ENCODE measurements around the gene PIM3. TPM values are rescaled to one million over a fixed set of nuclear protein-coding genes. Genes with fewer than 3 reads are reported as not detected.

PIM3 gene
- total and polyA plus RNA-seq, 10 of the 15 experiments (the other 5 are each of a cell fraction or from before 2014, with no cell fraction given) = 0.31 to 60.8 (median 12.4) TPM

DNA sequence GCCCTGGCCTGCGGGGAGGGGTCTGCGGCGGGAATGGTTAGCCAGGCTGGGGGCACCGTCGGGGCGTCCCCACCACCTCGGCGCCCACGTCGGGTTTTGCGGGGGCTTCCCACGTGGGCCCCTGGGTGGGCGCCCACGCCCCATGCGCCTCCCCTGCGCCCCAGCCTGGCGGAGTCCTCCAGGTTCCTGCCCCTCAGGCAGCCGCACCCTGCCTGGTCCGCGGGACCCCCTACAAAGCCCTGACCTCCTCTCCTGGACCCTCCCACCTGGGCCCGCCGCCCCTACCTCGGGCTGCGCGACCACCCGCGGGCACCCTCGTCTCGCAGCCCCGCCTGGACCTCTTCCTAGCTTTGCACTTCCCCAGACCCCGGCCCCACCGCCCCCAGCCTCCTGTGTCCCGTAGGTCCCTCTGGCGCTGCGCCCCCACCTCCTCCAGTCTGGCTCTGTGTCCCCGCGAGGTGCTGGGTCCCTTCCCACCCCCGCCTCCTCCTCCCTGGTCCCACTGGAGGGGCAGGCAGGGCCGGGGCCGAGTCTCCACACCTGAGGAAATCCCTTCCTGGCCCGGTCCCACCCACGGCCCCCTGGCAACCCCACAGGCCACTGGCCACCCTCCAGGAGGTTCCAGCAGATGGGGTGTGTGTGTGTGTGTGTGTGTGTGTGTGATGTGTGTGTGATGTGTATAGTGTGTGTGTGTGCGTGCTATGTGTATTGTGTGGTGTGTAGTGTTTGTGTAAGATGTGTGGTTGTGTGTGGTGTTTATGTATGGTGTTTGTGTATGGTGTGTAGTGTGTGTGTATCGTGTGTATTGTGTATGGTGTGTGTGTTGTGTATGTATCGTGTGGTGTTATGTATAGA lies 11.8 kb downstream of the PIM3 start (continued):
- 0 out of 2 replicates have a peak, but pooled peaks have one; percentile 46 for TF ChIP-seq DPF2 (IDR thresholded peaks at IDR 0.05)
- no peak for TF ChIP-seq LARP7 (IDR thresholded peaks at IDR 0.05)
- no peak for TF ChIP-seq JUNB (IDR thresholded peaks at IDR 0.05)
- no peak for TF ChIP-seq MTA2 (IDR thresholded peaks at IDR 0.05; ENCODE audit: low read depth)
- TF ChIP-seq SREBF1 (IDR thresholded peaks at IDR 0.05; ENCODE audit: low read length) = no peak
- no peak for TF ChIP-seq HDAC6 (IDR thresholded peaks at IDR 0.05; ENCODE audit: unreplicated experiment)
- peak; percentile 98 for TF ChIP-seq HDGF (IDR thresholded peaks at IDR 0.05)

DNA sequence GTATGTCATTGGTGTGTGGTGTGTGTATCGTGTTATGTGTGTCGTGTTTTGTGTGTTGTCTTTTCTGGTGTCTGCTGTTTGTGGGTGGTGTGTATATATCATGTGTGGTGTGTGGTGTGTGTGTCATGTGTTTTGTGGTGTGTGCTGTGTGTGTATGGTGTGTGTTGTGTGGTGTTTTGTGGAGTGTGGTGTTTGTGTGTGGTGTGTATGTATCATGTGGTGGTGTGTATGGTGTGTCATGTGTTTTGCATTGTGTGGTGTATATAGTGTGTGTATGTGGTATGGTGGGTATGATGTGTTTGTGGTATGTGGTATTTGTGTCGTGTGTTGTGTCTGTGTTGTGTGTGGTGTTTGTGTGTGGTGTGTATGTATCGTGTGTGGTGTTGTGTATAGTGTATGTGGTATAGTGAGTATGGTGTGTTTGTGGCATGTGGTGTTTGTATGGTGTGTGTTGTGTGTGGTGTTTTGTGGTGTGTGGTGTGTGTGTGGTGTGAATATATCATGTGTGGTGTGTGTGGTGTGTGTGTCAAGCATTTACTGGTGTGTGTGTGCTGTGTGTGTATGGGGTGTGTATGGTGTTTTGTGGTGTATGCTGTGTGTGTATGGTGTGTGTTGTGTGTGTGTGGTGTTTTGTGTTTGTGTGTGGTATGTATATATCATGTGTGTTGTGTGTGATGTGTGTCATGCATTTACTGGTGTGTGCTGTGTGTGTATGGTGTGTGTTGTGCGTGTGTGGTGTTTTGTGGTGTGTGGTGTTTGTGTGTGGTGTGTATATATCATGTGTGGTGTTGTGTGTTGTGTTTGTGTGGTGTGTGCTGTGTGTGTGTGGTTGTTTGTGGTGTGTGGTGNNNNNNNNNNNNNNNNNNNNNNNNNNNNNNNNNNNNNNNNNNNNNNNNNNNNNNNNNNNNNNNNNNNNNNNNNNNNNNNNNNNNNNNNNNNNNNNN lies 12.7 kb downstream of the PIM3 start:
- ATAC-seq = no peak
- 90% methylated on average over 5 of the region's 5 CpGs for WGBS (ENCODE audit: insufficient coverage, insufficient replicate concordance, low lambda C conversion rate, missing lambda C conversion rate)
- in situ Hi-C loops (cut with MboI) = no loop called here
- intact Hi-C loops (cut with micrococcal nuclease; ENCODE audit: unreplicated experiment) = no loop called here
- Histone ChIP-seq H3K27ac (ENCODE audit: control insufficient read depth, insufficient read depth) (no peak overlapping the region), H3K4me3 (peak overlapping the region; percentile 76), H3K9ac (ENCODE audit: control insufficient read depth, insufficient read depth, low read length) (no peak overlapping the region), H3K27me3 (replicated peaks in 1 of 2; ENCODE audit: control insufficient read depth in 2 of 2, insufficient read depth in 2 of 2, low read length in 1 of 2) (no peaks in the 10 kb centered on the region), H3K9me3 (replicated peaks; ENCODE audit: control insufficient read depth, insufficient read depth, low read length) (no peaks in the 10 kb centered on the region), H3K36me3 (ENCODE audit: control insufficient read depth in 2 of 2, insufficient read depth in 2 of 2, low read length in 1 of 2) (no peaks in the 10 kb centered on the region), H3K4me2 (ENCODE audit: control insufficient read depth, insufficient read depth) (peak overlapping the region; percentile 22; the same call in 1 of the 2 replicates), H3K79me2 (ENCODE audit: control insufficient read depth, insufficient read depth, low read length) (peaks cover 10% of the 10 kb centered on the region), H4K20me1 (ENCODE audit: control insufficient read depth, insufficient read depth) (no peaks in the 10 kb centered on the region), H3K4me1 (ENCODE audit: control insufficient read depth, insufficient read depth, low read length) (peaks cover 23% of the 10 kb centered on the region), H2AFZ (ENCODE audit: control insufficient read depth, low read depth, low read length) (no peak overlapping the region)
- RAD21 ChIA-PET (ENCODE audit: unreplicated experiment) = no interaction called here
- BruUV-seq (replicated peaks) = TSS peak; percentile 63
- FAIRE-seq = no peak
- DNase-seq (ENCODE audit: low read depth, low spot score) = no peak
- SMC1A ChIA-PET (ENCODE audit: uncharacterized antibody, unreplicated experiment) = no interaction called here
- CTCF ChIA-PET = no interaction called here
- POLR2A ChIA-PET = no interaction called here
- TF ChIP-seq HDGF (IDR thresholded peaks at IDR 0.05) (peak; percentile 93), FOXM1 (IDR thresholded peaks at IDR 0.05; ENCODE audit: low read depth, low read length) (no peak), POU2F2 (IDR thresholded peaks at IDR 0.05; ENCODE audit: borderline replicate concordance, low read depth, low read length) (no peak), MEF2A (IDR thresholded peaks at IDR 0.05; ENCODE audit: insufficient read depth, low read depth, low read length) (no peak), FOXK2 (IDR thresholded peaks at IDR 0.05) (no peak), NBN (IDR thresholded peaks at IDR 0.05) (peak; percentile 97; the same call in 1 of the 2 replicates)
- TF ChIP-seq, protein P1, sequence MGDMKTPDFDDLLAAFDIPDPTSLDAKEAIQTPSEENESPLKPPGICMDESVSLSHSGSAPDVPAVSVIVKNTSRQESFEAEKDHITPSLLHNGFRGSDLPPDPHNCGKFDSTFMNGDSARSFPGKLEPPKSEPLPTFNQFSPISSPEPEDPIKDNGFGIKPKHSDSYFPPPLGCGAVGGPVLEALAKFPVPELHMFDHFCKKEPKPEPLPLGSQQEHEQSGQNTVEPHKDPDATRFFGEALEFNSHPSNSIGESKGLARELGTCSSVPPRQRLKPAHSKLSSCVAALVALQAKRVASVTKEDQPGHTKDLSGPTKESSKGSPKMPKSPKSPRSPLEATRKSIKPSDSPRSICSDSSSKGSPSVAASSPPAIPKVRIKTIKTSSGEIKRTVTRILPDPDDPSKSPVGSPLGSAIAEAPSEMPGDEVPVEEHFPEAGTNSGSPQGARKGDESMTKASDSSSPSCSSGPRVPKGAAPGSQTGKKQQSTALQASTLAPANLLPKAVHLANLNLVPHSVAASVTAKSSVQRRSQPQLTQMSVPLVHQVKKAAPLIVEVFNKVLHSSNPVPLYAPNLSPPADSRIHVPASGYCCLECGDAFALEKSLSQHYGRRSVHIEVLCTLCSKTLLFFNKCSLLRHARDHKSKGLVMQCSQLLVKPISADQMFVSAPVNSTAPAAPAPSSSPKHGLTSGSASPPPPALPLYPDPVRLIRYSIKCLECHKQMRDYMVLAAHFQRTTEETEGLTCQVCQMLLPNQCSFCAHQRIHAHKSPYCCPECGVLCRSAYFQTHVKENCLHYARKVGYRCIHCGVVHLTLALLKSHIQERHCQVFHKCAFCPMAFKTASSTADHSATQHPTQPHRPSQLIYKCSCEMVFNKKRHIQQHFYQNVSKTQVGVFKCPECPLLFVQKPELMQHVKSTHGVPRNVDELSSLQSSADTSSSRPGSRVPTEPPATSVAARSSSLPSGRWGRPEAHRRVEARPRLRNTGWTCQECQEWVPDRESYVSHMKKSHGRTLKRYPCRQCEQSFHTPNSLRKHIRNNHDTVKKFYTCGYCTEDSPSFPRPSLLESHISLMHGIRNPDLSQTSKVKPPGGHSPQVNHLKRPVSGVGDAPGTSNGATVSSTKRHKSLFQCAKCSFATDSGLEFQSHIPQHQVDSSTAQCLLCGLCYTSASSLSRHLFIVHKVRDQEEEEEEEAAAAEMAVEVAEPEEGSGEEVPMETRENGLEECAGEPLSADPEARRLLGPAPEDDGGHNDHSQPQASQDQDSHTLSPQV (IDR thresholded peaks at IDR 0.05) = no peak
- TF ChIP-seq, protein P2, sequence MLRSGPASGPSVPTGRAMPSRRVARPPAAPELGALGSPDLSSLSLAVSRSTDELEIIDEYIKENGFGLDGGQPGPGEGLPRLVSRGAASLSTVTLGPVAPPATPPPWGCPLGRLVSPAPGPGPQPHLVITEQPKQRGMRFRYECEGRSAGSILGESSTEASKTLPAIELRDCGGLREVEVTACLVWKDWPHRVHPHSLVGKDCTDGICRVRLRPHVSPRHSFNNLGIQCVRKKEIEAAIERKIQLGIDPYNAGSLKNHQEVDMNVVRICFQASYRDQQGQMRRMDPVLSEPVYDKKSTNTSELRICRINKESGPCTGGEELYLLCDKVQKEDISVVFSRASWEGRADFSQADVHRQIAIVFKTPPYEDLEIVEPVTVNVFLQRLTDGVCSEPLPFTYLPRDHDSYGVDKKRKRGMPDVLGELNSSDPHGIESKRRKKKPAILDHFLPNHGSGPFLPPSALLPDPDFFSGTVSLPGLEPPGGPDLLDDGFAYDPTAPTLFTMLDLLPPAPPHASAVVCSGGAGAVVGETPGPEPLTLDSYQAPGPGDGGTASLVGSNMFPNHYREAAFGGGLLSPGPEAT (IDR thresholded peaks at IDR 0.05; ENCODE audit: low read depth) = peak; percentile 79
- TF ChIP-seq, protein P3, sequence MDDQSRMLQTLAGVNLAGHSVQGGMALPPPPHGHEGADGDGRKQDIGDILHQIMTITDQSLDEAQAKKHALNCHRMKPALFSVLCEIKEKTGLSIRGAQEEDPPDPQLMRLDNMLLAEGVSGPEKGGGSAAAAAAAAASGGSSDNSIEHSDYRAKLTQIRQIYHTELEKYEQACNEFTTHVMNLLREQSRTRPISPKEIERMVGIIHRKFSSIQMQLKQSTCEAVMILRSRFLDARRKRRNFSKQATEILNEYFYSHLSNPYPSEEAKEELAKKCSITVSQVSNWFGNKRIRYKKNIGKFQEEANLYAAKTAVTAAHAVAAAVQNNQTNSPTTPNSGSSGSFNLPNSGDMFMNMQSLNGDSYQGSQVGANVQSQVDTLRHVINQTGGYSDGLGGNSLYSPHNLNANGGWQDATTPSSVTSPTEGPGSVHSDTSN (IDR thresholded peaks at IDR 0.05; ENCODE audit: insufficient replicate concordance, low read depth, low read length) = no peak
